OCI-LY7 (cell line): ENCODE data around the gene IPO8.

Experiments
- EZH2phosphoT487 ChIP-seq: fragments of 200-600 bp; sonication (generic); IDR thresholded peaks from 2 replicates; pipeline ENCODE4 v1.6.1; 2018; ENCODE audit warnings: low read depth, borderline replicate concordance, mild to moderate bottlenecking, mixed run types, antibody characterized with exemption, low read length, moderate library complexity, mixed read lengths
- TF ChIP-seq, protein P1 (sequence below): fragments of 200-600 bp; sonication (generic); conservative IDR thresholded peaks from 2 replicates; pipeline ENCODE4 v1.5.1; 2014; ENCODE audit warnings: mild to moderate bottlenecking, antibody characterized with exemption, low read length, moderate library complexity, mixed read lengths

DNA sequence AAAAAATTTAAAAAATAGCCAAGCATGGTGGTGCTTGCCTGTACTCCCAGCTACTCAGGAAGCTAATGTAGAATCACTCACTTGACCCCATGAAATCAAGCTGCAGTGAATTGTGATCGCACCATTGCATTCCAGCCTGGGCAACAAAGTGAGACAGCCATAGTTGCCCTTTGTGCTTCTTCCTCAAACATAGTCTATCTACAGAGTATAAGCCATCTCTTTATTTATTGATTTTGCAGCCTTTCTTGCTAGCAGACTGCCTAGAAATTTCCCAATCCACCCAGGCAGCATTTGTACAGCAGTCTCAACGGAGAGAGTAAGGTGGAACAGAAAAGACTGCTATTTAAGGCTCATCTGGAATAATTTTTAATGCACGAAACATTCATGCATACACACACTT, 68.8 kb downstream of the IPO8 start:
- TF ChIP-seq, protein P1, sequence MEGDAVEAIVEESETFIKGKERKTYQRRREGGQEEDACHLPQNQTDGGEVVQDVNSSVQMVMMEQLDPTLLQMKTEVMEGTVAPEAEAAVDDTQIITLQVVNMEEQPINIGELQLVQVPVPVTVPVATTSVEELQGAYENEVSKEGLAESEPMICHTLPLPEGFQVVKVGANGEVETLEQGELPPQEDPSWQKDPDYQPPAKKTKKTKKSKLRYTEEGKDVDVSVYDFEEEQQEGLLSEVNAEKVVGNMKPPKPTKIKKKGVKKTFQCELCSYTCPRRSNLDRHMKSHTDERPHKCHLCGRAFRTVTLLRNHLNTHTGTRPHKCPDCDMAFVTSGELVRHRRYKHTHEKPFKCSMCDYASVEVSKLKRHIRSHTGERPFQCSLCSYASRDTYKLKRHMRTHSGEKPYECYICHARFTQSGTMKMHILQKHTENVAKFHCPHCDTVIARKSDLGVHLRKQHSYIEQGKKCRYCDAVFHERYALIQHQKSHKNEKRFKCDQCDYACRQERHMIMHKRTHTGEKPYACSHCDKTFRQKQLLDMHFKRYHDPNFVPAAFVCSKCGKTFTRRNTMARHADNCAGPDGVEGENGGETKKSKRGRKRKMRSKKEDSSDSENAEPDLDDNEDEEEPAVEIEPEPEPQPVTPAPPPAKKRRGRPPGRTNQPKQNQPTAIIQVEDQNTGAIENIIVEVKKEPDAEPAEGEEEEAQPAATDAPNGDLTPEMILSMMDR = no peak
- no peak for TF ChIP-seq EZH2phosphoT487
